HCT116 (cell line): ENCODE data around the gene CAMK1D. TPM values are rescaled to one million over a fixed set of nuclear protein-coding genes. Genes with fewer than 3 reads are reported as not detected.

ENCODE experiments used
- ATAC-seq: fragments of 200-7000 bp; cut with Tn5 transposase; 2 replicates; pipeline ENCODE4 v1.9.1; 2020; ENCODE audit warnings: mild to moderate bottlenecking, moderate library complexity
- BruUV-seq: library from RNA; stranded (reverse); fragments of 400-500 nt; replicated peaks from 2 replicates; lab custom pipeline; 2021; lab: Mats Ljungman, UMichigan
- CTCF ChIA-PET: fragments of 300-600 bp; sonication (Branson Sonifier 250); formaldehyde crosslinking; loops from one replicate; lab custom pipeline; 2021; ENCODE audit warnings: antibody characterized with exemption; lab: Charles Lee
- POLR2A ChIA-PET: fragments of 300-600, 350-600 bp; sonication (Branson Sonifier 250); formaldehyde crosslinking; loops from one replicate; lab custom pipeline; 2021; ENCODE audit warnings: antibody characterized with exemption; lab: Charles Lee
- RAD21 ChIA-PET, 2 experiments: fragments of 300-600 bp; sonication (Branson Sonifier 250); formaldehyde crosslinking; loops; one replicate each; lab custom pipeline; 2023; ENCODE audit warnings: low total read pairs in 2 of 2; ENCODE audit not compliant: uncharacterized antibody in 2 of 2, unreplicated experiment in 2 of 2, low non-redundant PET in 1 of 2; lab: Charles Lee
- DNase-seq: peaks from one replicate; pipeline ENCODE4 v3.0.0-alpha.2; 2010; ENCODE audit warnings: low read depth, low spot score
- H2AFZ ChIP-seq: fragments of 200-600 bp; shearing (Covaris generic), sonication (generic); 2 replicates; pipeline ENCODE4 v1.6.1; 2017; ENCODE audit warnings: low read depth, mixed run types, mixed read lengths, antibody characterized with exemption, low read length; ENCODE audit not compliant: poor library complexity, severe bottlenecking
- H3K27ac ChIP-seq: 2 replicates; pipeline ENCODE4 v1.5.1; 2012; ENCODE audit warnings: low read depth, low read length
- H3K27me3 ChIP-seq: fragments of 200-600 bp; sonication (generic); 2 replicates; pipeline ENCODE4 v1.6.1; 2016; ENCODE audit warnings: mixed run types, low read length, mixed read lengths; ENCODE audit not compliant: insufficient read depth
- H3K36me3 ChIP-seq, 2 experiments: fragments of 200-500 bp in 1 of 2; fragments of 200-600 bp in 1 of 2; sonication (Bioruptor generic) in 1 of 2; sonication (generic) in 1 of 2; 2 replicates each; pipeline versions ENCODE4 v1.5.1 to v1.6.1; 2014 to 2016; ENCODE audit warnings: low read length in 2 of 2, inconsistent platforms in 1 of 2, mixed read lengths in 1 of 2, mixed run types in 1 of 2; ENCODE audit not compliant: insufficient read depth in 2 of 2, control insufficient read depth in 1 of 2
- H3K4me1 ChIP-seq, 2 experiments: fragments of 200-600 bp in 1 of 2; sonication (generic) in 1 of 2; 2 replicates each; pipeline versions ENCODE4 v1.5.1 to v1.6.1; 2012 to 2017; ENCODE audit warnings: low read length in 2 of 2, inconsistent platforms in 1 of 2, mild to moderate bottlenecking in 1 of 2, mixed read lengths in 1 of 2, mixed run types in 1 of 2, moderate library complexity in 1 of 2; ENCODE audit not compliant: insufficient read depth in 2 of 2, control insufficient read depth in 1 of 2
- H3K4me2 ChIP-seq: fragments of 200-600 bp; sonication (generic); 2 replicates; pipeline ENCODE4 v1.6.1; 2017; ENCODE audit warnings: mixed run types, low read length, mixed read lengths
- H3K4me3 ChIP-seq, 2 experiments: fragments of 200-600 bp in 1 of 2; sonication (generic) in 1 of 2; replicated peaks in 1 of 2; 2 replicates each; pipeline ENCODE4 v1.5.1; 2011 to 2016; ENCODE audit warnings: low read length in 2 of 2, control low read depth in 1 of 2, low read depth in 1 of 2, mild to moderate bottlenecking in 1 of 2, mixed read lengths in 1 of 2, mixed run types in 1 of 2
- H3K79me2 ChIP-seq: fragments of 200-600 bp; sonication (generic); 2 replicates; pipeline ENCODE4 v1.6.1; 2017; ENCODE audit warnings: mild to moderate bottlenecking, mixed run types, low read length, moderate library complexity, mixed read lengths; ENCODE audit not compliant: insufficient read depth
- H3K9ac ChIP-seq: fragments of 200-600 bp; sonication (generic); 2 replicates; pipeline ENCODE4 v1.6.1; 2016; ENCODE audit warnings: low read length, mixed read lengths
- H3K9me2 ChIP-seq: fragments of 200-600 bp; sonication (generic), shearing (Covaris generic); 2 replicates; pipeline ENCODE4 v1.6.1; 2017; ENCODE audit warnings: mixed run types, mild to moderate bottlenecking, moderate library complexity; ENCODE audit not compliant: insufficient read depth
- H3K9me3 ChIP-seq, 2 experiments: fragments of 200-500 bp in 1 of 2; fragments of 200-600 bp in 1 of 2; sonication (Bioruptor generic) in 1 of 2; sonication (generic) in 1 of 2; 2 replicates each; pipeline ENCODE4 v1.6.1; 2014 to 2017; ENCODE audit warnings: low read length in 2 of 2, mixed read lengths in 2 of 2, inconsistent platforms in 1 of 2, low read depth in 1 of 2, mild to moderate bottlenecking in 1 of 2, mixed run types in 1 of 2, moderate library complexity in 1 of 2; ENCODE audit not compliant: control insufficient read depth in 1 of 2, insufficient read depth in 1 of 2
- H4K20me1 ChIP-seq: fragments of 200-600 bp; sonication (generic), shearing (Covaris generic); 2 replicates; pipeline ENCODE4 v1.6.1; 2017; ENCODE audit warnings: mixed run types, mild to moderate bottlenecking, moderate library complexity; ENCODE audit not compliant: insufficient read depth
- CBX3 ChIP-seq: IDR thresholded peaks from 2 replicates; pipeline ENCODE4 v1.6.1; 2012; ENCODE audit warnings: low read depth
- EZH2 ChIP-seq: fragments of 200-600 bp; sonication (generic); IDR thresholded peaks from 2 replicates; pipeline ENCODE4 v1.6.1; 2017; ENCODE audit warnings: antibody characterized with exemption, mixed run types
- FOSL1 ChIP-seq: IDR thresholded peaks from 2 replicates; pipeline ENCODE4 v1.6.1; 2012; ENCODE audit warnings: low read depth
- JUND ChIP-seq: IDR thresholded peaks from 2 replicates; pipeline ENCODE4 v1.6.1; 2012
- SIN3A ChIP-seq: IDR thresholded peaks from 2 replicates; pipeline ENCODE4 v1.6.1; 2012; ENCODE audit warnings: low read depth
- SRF ChIP-seq: IDR thresholded peaks from 2 replicates; pipeline ENCODE4 v1.6.1; 2012; ENCODE audit warnings: low read depth
- YY1 ChIP-seq: IDR thresholded peaks from 2 replicates; pipeline ENCODE4 v1.6.1; 2011; ENCODE audit warnings: low read length, low read depth, moderate library complexity, mild to moderate bottlenecking; ENCODE audit not compliant: insufficient replicate concordance; ENCODE audit errors: extremely low read depth
- intact Hi-C: fragments of 100-400 bp; cut with micrococcal nuclease; formaldehyde crosslinking; loops from 2 replicates; pipeline ENCODE4 v1.10.0; 2022
- total RNA-seq: library from RNA; stranded (reverse); gene quantifications from one replicate; pipeline ENCODE4 v1.2.1, GENCODE V29; 2021; ENCODE audit not compliant: unreplicated experiment
- TF ChIP-seq, protein P1 (sequence below), 3 experiments: fragments of 200-600 bp in 1 of 3; sonication (generic) in 1 of 3; IDR thresholded peaks in 2 of 3; conservative IDR thresholded peaks in 1 of 3; 2 replicates each; pipeline ENCODE4 v1.5.1; 2012 to 2017; ENCODE audit warnings: low read depth in 2 of 3, low read length in 2 of 3, antibody characterized with exemption in 1 of 3, borderline replicate concordance in 1 of 3, control low read depth in 1 of 3, mild to moderate bottlenecking in 1 of 3, mixed read lengths in 1 of 3, mixed run types in 1 of 3, moderate library complexity in 1 of 3; ENCODE audit not compliant: insufficient read depth in 1 of 3
- TF ChIP-seq, protein P2 (sequence below): IDR thresholded peaks from 2 replicates; pipeline ENCODE4 v1.6.1; 2012

The CAMK1D gene
- total RNA-seq, 1 experiment from 2014 or later: 9.6 TPM

DNA sequence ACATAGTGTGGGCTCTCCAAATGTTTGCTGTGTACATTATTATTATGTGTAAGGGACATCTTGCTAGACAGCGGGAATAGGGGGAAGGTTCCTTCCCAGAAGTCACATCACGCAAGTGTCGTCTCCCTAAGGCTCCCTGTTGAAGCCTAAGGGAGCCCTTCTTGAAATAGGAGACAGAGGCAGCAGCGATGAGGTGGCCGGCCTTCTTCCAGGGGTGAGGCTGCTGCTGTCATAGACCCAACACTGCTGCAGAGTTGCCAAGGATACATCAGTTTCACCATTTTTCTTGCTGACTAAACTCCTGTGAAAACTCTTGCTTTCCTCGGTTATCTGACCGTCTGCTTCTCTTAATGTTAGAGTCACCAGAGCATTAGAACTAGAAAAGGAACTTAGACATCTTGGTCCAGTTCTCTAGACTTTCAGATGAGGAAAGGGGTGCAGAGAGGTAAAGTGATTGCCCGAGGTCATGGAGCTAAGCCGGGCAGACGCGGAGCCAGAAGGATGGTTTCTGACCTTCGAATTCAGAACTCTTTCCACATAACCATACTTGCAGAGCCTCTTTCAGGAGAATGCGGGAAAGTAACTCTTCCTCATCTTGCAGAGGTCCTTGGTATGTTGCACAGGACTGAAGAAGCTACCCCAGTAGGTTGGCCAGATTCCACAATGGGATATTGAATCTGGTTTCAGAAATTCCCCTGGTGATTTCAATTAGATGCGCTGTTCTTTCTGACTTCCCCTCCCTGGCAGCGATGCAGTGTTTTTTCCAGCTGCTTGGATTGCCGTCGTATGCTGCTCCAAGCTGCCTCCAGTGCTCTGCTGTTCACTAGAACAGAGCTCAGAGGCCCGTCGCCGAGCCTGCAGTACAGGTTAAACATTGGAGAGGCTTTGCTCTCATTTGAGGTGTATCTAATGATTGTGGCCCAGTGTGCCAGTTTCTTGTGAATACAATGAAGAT is 217.1 kb downstream of the CAMK1D start:
- TF ChIP-seq EZH2 (no peak), SIN3A (no peak), SRF (no peak)
- TF ChIP-seq, protein P1, sequence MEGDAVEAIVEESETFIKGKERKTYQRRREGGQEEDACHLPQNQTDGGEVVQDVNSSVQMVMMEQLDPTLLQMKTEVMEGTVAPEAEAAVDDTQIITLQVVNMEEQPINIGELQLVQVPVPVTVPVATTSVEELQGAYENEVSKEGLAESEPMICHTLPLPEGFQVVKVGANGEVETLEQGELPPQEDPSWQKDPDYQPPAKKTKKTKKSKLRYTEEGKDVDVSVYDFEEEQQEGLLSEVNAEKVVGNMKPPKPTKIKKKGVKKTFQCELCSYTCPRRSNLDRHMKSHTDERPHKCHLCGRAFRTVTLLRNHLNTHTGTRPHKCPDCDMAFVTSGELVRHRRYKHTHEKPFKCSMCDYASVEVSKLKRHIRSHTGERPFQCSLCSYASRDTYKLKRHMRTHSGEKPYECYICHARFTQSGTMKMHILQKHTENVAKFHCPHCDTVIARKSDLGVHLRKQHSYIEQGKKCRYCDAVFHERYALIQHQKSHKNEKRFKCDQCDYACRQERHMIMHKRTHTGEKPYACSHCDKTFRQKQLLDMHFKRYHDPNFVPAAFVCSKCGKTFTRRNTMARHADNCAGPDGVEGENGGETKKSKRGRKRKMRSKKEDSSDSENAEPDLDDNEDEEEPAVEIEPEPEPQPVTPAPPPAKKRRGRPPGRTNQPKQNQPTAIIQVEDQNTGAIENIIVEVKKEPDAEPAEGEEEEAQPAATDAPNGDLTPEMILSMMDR (IDR thresholded peaks at IDR 0.05 in 2 of 3, conservative IDR thresholded peaks at IDR 0.05 in 1 of 3; ENCODE audit: borderline replicate concordance in 1 of 3, insufficient read depth in 1 of 3, low read depth in 2 of 3, low read length in 2 of 3): no peak
- TF ChIP-seq, all 23 proteins: peak for 0
- Histone ChIP-seq H3K4me1 (no peaks in the 10 kb centered on the region), H3K4me2 (no peak overlapping the region), H2AFZ (no peak overlapping the region), H3K27me3 (no peaks in the 10 kb centered on the region), H3K79me2 (no peaks in the 10 kb centered on the region), H3K9me2 (no peaks in the 10 kb centered on the region), H3K4me3 (no peak overlapping the region), H3K9ac (no peak overlapping the region), H3K36me3 (no peaks in the 10 kb centered on the region), H3K27ac (no peak overlapping the region), H3K9me3 (no peaks in the 10 kb centered on the region), H4K20me1 (no peaks in the 10 kb centered on the region)
- DNase-seq (no peak), ATAC-seq (no peak)
- RAD21 ChIA-PET: no interaction called here
- intact Hi-C loops: no loop called here
- BruUV-seq: no TSS peak
- POLR2A ChIA-PET: no interaction called here
- CTCF ChIA-PET: no interaction called here

DNA sequence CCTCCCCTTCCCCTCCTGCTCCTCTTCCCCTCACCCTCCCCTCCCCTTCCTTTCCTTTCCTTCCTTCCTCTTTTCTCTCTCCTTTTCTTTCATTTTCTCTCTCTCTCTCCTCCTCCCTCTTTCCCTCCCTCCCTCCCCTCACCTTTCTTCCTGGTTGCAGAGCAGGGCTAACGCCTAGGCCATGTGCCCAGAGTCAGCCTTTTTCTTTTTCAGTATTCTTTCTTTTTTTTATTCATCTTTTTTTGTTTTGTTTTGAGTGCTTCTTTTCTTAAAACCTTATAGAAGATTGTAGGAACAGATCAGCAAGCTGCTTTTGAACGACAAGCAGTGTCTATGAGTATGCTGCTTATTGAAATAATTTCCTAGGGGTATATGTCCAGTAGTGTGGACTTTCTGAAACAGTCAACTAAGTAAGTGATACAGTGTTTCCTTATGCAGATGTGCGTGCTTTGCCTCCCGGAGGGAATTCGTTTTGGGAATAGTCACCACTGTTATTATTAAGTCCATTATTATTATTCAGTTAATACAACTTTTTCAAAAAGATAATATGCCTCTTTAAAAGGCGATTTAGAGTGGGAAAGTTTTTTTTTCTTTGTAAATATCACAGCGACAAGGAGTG is 219.2 kb downstream of the CAMK1D start:
- ATAC-seq (no peak), DNase-seq (no peak)
- Histone ChIP-seq H3K79me2 (no peaks in the 10 kb centered on the region), H4K20me1 (no peaks in the 10 kb centered on the region), H2AFZ (no peak overlapping the region), H3K36me3 (no peaks in the 10 kb centered on the region), H3K4me1 (no peaks in the 10 kb centered on the region), H3K4me3 (no peak overlapping the region), H3K27ac (no peak overlapping the region), H3K9me3 (no peaks in the 10 kb centered on the region), H3K9ac (no peak overlapping the region), H3K9me2 (no peaks in the 10 kb centered on the region), H3K27me3 (no peaks in the 10 kb centered on the region), H3K4me2 (no peak overlapping the region)
- CTCF ChIA-PET: no interaction called here
- intact Hi-C loops: no loop called here
- RAD21 ChIA-PET: no interaction called here
- POLR2A ChIA-PET: no interaction called here
- no TSS peak for BruUV-seq
- TF ChIP-seq, protein P2, sequence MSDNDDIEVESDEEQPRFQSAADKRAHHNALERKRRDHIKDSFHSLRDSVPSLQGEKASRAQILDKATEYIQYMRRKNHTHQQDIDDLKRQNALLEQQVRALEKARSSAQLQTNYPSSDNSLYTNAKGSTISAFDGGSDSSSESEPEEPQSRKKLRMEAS: no peak
- TF ChIP-seq YY1: no peak
- TF ChIP-seq CBX3: no peak
- TF ChIP-seq EZH2: no peak
- TF ChIP-seq FOSL1: no peak
- TF ChIP-seq, protein P1 (IDR thresholded peaks at IDR 0.05 in 2 of 3, conservative IDR thresholded peaks at IDR 0.05 in 1 of 3; ENCODE audit: borderline replicate concordance in 1 of 3, insufficient read depth in 1 of 3, low read depth in 2 of 3, low read length in 2 of 3): no peak
- TF ChIP-seq JUND: no peak
